Stimulated activated CD4-positive, alpha-beta T cell treated with anti-CD3 and anti-CD28 coated beads, Interleukin-15, amount 100 ng/mL, for 24 hours (primary cell): ENCODE data around the gene UCK1.
A peak's percentile ranks its signal among the peaks of the same experiment; 100 is the strongest.

Experiments used
- DNase-seq: peaks from one replicate; pipeline ENCODE4 v3.0.0-alpha.2; 2020

UCK1 gene

DNA sequence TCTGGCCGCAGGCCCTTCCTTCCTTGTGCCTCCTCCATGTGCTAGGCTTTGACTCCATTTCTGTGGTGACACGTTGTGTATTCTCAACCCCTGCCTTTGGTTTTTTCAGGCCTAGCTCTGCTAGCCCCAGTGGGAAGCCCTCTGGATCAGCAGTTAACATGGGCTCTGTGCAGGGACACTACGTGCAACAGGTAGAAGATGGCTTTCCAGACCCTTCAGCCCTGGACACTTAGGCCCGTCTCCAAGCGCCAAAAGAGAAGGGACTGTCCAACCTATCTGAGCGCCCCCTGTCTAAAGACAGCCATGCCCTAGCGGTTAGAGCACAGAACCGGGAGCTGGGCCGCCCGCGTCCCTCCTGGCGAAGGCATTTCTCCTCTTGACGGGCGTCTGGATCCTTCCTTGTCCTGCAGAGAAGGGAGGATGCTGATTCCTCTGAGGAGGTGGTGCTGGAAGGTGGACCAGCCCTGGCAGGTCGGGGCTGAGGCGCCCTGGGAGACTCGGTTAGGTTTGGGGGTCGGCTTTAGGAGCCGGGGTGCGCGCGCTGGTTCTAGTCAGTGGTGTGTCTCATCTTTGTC lies 36.7 kb downstream of the UCK1 start:
- DNase-seq, result no peak

DNA sequence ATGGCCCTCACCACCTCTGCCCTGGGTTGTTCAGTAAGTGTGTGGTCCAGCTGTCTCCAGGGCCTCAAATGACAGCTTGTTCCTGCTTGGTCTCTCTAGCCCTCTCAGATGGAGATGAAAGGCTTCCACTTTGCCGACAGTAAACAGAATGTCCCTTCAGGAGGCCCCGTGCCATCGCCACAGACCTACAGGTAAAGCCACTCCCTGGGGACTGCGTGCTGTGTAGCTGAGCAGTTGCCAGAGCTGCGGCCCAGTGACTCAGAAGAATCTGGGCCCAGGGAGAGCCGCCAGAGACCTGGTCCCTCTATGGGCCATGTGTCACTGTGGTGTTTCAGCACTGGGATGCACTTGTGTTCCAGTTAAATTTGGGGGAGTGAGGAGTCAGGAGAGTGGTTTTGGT lies 39.0 kb downstream of the UCK1 start:
- no peak for DNase-seq

DNA sequence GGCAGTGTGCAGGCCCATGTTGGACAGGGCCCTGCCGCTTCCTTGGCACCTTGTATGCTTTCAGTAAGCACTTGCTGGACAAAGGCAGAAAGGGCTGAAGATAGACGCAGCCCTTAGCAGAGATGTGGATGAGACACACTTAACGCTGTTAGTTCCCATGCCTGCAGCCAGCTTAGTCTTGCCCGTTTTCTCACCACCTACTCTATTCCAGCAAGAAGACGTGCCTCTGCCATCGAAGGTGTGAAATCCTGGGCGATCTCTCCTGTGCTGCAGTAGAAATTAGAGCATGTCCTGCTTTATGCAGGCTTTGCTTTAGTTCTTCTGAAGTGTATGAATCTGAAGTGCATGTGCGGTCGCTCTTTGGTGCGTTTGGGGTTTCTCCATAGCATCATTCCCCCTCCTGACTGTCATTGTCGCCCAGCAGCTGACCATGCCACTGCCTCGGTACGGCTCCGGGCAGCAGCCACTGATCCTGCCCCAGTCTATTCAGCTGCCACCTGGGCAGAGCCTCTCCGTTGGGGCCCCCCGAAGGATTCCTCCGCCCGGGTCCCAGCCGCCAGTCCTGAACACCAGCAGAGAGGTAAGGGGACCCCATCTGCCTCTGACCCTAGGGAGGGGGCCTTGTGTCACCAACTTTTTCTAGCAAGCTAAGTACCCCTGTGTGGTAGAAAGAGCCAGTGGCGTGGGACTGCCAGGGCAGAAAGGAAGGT lies 39.9 kb downstream of the UCK1 start:
- no peak for DNase-seq

DNA sequence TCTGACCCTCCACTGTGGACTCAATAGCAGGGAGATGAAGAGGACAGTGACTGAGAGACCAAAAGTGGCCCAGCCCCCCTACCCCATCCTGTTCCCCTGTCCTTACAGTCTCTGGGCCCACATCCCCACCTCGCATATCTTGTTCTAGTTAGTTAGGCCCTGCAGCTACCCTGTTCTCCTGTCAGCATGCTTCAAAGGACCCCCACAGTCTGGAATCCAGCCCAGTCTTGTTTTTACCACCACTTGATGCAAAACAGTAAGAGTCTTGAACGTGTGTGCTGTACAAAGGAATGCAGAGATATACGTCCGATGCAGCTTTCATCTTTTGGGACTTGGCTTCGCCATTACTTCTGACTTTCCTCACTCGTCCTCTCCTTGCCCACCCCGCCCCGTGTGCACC lies 40.5 kb downstream of the UCK1 start:
- DNase-seq, result no peak

DNA sequence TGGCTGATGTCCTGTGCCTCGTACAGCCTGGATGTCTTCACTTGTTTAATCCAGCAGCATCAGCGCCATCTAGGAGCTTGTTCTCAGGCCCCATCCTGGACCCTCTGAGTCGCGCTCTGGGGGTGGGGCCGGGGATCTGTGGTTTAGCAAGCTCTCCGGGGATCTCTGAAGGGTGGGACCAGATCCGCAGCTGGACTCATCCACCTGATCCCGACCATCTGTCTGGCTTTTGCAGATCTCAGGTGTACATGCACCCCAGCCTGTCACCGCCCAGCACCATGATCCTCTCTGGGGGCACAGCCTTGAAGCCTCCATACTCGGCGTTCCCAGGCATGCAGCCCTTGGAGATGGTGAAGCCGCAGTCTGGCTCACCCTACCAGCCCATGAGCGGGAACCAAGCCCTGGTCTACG lies 43.4 kb downstream of the UCK1 start:
- no peak for DNase-seq

DNA sequence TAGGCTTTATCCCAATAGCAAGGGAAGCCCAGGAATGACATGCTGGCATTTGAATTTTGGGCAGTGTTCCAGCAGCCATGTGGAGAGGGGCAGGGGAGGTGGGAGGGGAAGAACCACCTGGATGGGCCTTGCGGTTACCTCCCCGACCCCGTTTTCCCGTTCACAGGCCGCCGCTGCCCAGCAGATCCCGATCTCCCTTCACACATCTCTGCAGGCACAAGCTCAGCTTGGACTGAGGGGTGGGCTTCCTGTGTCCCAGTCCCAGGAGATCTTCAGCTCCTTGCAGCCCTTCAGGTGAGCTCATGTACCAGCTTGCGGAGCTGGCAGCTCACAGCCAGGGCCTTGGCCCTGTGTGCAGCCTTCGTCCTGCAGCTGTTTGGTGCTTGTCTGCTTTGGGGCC lies 44.1 kb downstream of the UCK1 start:
- no peak for DNase-seq

DNA sequence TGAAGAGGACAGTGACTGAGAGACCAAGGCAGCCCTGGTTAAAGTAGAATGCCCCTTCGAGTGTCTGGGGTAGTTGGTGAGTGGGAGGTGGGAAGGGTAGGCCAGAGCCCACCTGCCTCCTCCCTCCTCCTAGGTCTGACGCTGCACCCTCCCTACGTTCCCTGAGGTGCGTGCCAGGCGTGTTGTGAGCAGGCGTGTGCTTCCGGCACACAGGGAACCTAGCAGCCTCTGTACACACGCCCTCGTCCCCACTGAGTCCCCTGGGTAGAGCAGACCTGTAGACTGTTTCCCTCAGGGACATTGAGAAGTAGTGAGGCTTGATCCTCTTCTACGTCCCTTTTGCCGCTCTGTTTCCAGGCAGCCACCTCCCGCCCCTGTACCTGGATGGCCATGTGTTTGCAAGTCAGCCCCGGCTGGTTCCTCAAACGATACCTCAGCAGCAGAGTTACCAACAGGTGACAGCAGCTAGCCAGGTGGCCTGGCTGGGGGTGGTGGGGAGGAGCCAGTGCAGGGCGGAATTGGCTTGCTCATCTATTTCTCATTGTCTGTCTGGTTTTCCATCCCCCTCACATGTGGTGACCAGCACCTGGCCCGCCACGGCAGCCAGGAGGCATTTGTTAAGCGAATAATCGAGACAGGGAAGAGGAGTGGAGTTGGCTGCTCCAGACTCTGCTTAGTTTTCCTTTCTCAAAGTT lies 45.2 kb downstream of the UCK1 start:
- DNase-seq, result no peak

DNA sequence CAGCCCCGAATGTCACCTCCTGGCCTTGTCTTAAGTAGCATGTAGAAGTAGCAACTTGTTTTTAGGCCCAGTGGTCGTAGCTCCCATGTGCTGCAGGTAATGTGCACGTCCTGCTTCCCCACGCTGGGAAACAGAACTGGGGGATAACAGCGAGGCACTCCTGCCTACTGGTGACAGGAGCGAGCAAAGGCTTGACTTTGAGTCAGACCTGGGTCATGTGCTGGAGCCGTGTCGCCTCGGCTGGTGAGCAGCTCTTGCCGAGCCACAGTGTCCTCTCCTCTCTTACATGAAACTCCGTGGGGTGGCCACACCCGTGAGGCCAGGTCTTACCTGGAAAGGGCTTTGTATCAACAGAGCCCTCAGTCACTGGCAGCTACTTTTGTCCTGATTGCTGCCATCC lies 45.9 kb downstream of the UCK1 start:
- no peak for DNase-seq

DNA sequence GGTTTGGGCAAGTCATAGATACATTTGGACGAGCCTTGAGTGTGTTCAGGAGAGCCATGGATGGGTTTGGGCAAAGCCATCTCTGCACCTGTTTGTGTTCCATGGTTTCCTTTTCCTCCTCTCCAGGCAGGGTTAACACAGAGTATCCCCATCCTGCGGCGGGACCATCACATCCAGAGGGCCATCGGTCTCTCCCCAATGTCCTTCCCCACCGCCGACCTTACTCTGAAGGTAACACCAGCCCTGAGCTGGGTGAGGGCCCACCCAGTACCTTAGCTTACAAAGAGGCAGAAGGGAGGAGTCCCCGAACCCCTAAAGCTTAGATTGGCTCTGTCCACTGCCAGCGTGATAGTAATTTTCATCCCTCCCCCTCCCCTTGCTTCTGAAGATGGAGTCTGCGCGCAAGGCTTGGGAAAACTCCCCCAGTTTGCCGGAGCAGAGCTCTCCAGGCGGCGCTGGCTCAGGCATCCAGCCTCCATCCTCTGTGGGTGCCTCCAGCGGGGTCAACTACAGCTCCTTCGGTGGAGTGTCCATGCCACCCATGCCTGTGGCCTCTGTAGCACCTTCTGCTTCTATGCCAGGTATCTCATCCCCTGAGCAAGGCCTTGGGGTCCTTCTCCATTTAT lies 46.4 kb downstream of the UCK1 start:
- DNase-seq, result no peak

DNA sequence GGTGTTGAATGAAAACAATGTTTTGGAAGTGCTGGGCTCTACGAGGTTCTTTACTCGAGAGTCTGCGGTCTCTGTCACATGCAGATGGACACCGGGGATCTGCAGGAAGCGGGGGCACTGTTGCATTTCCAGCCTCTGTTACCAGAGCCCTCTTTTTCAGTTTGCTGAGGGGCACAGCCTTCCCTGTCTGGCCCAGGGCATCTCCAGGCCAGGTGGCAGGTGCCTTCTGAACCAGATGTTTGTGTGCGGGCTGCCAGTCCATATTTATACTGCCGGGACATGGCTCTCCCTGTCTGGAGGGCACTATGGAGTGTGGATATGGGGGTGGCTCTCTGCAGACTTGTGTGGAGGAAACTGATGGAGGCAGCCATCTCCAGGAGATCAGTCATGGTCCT lies 47.0 kb downstream of the UCK1 start:
- DNase-seq, result no peak

DNA sequence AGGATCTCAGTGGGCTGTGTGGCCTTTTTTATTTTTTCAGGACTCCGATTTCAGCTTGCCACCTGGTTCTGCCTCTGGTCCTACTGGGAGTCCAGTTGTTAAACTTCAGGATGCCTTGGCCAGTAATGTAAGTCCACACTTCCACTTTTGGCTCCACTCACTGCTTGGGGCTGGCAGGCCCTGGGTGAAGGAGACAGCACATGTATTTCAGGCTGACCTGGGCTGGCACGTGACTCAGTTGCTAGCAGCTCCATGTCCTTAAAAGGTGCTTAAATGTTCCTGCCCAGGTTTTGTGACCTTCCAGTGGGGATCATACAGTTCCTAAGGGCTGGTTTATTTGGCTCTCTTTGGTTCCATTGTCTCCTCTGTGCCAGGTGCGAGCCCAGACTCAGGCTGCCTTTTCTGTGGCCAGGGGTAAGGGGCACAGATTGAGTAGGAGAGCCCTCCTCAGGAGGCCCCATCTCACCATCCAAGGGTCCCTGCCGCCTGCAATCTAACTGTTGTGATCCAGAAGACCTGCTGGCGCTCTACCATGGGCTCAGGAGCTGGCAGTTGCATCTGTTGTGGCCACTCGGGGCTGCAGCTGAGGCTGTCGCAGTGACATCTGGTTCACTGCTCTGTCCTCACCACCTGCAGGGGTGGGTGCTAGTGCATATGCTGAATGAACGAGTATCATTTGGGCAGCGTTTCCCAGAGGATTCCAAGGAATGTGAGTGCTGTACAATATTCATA lies 47.6 kb downstream of the UCK1 start:
- DNase-seq, result no peak

DNA sequence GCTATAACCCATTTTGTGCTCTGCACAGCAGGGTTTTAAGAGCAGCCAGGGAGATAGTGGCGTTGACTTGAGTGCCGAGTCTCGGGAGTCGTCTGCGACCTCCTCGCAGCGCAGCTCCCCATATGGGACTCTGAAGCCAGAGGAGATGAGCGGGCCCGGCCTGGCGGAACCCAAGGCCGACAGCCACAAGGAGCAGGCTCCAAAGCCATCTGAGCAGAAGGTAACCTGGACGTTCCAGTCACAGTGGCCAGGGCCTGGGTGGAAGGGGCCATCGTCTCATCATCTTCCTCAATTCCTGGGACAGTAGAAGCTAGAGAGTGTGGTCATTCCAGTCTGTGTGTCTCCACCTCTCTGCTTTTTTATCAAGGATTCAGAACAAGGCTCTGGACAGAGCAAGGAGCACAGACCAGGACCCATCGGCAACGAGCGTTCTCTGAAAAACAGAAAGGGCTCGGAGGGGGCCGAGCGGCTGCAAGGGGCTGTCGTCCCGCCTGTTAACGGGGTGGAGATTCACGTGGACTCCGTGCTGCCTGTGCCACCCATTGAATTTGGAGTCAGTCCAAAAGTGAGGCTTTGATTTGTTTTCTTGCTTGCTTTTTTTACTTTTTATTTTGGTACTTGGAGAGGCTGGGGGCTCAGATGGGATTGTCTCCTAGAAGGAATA lies 48.6 kb downstream of the UCK1 start:
- no peak for DNase-seq

DNA sequence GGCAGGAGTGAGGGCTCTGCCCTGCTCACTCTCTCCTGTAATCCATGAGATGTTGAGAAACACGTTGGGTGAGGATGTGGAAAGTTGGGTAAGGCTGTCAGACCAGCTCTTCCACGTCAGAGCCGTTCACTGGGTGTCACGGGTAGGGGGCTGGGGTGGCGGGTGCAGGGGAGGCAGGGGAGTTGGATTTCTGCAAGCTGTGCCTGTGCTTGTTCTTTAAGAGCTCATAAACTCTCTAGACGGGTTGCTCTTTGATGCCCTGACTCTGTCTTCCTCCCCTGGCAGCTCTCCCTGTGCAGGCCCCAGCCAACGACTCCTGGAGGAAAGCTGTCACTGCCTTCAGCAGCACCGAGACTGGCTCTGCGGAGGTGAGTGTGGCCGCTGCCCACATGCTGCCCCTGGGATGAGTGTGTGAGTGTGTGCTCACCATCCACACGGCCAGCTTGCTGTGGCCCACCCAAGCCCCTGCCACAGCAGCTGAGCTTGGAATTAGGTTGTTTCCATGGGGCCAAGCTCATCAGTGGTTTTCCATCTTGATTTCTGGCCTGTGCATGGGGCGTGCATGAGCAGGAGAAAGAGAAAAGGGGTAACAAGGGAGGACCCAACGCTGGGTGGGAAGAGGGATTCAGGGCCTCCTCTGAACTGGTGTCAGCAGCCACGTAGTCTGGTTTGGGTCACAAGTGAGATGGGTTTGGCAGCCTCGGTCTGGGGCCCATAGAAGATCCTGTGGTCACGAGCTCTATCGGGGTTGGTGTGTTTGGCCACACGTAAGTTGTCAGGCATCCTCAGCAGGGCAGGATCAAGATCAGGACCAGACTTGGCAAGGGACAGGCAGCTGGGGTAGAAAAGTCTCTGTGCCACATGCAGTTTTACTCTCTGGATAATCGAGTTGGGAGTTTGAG lies 49.4 kb downstream of the UCK1 start:
- DNase-seq, result no peak

DNA sequence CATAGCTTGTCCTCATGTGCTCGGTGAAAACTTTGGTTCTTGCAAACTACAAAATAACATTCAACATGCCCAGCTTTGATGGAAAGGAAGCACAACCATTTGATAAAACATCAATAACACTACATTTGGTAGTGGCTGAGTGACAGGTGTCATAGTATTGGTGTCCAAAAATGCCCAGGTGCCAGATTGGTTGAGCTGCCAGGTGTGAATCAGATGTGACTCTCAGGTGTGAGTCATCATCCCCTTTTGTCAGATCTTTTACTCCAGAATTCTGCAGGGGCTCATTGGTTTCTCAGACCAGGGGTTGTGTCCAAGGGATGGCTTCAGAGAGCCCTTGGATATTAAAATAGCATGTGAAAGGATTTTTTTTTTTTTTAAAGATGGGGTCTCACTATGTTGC lies 50.8 kb downstream of the UCK1 start:
- no peak for DNase-seq

DNA sequence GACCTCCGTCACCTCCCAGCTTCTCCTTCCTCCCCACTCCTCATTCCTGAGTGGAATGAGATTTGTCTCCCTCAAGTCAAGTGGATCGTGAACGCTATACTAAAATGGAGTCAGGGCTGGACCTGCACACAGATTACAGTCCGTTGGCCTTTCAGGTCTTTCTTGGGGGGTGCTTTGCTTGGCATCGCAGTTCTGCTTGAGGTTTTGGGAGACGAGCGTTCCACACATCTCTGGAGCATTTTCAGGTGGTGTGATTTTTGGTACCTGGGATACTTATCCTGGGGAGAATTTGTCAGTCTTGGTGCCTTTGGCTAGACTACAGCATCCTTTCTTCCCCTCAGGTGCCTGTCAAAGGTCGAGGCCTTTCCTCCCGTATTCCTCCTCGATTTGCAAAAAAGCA lies 52.2 kb downstream of the UCK1 start:
- DNase-seq, result no peak

DNA sequence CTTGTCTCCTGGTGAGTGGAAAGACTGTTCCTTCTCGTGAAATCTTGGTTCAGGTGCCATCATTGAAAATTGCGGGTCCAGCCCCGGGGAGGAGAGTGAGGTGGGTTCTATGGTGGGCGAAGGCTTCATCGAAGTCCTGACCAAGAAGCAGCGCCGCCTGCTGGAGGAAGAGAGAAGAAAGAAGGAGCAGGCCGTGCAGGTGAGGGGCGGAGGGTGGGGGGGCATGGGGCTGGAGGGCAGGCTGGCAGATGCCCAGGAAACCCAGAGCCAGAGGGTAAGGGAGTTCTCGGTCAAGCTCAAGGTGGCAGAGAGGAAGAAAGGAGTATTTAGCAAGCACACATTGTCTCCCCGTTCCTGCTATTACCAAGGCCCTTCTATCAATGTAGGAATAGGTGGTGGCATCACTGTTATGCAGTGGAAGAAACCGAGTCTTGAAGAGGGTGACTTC lies 52.6 kb downstream of the UCK1 start:
- DNase-seq, result peak; percentile 69

DNA sequence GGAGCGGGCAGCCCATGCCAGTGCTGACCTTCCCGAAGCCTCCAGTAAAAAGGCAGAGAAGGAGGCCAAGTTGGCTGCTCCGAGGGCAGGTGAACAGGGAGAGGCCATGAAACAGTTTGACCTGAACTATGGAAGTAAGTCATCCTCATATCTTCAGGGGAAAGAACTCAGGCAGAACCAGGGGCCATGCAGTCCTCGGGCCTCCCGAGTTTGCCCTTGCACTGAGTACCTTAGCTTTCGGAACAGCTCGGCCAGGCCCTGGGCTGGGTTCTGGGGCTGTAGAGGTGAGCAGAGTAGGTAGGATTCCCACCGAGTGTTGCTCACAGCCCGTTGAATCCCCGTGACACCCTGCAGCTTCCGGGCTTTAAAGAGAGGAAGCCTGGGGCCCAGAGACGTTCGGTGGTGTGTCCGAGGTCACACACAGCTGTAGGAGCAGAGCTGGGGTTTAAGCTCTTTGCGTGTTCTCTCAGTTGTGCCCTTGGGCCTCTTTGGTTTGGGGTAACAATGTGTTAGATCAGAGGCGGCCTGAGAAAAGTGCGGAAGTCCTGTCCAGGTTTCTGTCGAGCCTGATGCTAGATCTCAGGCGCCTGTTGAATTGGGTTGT lies 53.1 kb downstream of the UCK1 start:
- no peak for DNase-seq

DNA sequence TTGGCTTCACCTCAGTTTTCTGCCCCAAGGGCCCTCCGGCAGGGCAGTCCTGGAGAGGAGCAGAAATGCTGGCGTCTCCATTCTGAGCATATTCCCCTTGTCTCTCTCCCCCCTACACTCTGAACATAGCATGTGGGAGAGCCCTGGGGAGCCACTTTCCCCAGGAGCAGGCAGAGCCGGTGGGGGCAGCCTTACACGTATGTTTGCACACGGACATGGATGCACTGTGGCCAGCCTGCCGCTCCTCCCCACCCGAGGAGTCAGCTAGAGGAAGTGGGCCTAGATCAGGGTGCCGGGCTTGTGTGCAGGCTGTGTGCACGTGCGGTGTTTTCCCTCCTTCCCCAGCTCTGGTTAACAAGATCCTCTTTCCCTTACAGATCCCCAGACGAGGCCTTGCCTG lies 53.7 kb downstream of the UCK1 start:
- no peak for DNase-seq

DNA sequence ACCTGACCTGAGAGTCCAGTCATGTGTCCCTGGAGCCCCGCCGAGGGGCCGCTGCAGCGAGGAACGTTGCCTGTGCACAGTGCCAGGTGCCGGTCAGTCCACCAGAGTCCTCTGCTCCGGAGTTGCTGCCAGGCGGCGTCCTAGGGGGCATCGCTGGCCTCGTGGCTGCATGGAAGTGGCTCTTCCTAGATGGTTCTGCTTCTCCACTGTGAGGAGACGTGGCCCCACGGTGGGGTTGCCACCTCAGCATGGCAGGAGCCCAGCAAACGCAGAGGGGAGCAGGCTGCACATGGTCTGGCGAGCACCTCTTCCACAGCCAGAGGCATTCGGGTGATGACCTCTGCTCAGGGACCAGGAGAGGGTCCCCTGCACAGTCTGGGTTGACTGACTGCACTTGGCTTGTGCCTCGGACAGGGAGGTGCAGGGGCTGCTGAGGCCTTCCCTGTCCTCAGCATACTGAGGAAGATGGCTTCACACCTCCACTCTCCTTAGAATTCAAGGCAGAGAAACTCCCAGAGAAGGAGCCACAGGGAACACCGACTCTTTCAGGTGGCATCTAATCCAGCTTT lies 54.2 kb downstream of the UCK1 start:
- DNase-seq, result no peak

DNA sequence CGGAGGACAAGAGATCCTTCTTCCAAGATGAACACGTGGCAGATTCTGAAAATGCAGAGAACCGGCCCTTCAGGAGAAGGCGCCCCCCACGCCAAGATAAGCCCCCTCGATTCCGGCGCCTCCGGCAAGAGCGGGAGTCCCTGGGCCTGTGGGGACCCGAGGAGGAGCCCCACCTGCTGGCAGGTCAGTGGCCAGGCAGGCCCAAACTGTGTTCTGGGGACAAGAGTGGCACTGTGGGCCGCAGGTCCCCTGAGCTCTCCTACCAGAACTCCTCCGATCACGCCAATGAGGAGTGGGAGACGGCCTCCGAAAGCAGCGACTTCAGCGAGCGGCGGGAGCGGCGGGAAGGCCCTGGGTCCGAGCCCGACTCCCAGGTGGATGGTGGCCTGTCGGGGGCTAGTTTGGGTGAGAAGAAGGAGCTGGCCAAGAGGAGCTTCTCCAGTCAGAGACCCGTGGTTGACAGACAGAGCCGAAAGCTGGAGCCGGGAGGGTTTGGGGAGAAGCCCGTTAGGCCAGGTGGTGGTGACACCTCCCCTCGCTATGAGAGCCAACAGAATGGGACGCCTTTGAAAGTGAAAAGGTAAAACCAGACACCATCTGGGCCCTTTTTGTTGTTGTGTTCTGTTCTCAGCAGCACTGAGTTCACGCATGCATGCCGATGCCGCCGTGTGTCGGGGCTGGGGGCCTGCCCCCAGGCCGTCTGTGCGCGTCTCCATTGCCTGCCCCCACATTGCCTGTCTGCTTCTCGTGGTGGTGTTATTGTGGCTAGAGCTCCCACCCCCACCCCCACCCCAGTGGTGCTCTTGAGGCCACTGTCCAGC lies 54.9 kb downstream of the UCK1 start:
- no peak for DNase-seq
